HG03025 (cell line): ENCODE measurements around the gene LPIN1.

ENCODE experiments used
- ATAC-seq: cut with Tn5 transposase; IDR thresholded peaks from one replicate; pipeline ENCODE4 v1.9.1; 2021; ENCODE audit warnings: mild to moderate bottlenecking, moderate library complexity; ENCODE audit not compliant: unreplicated experiment, low FRiP score

The LPIN1 gene

DNA sequence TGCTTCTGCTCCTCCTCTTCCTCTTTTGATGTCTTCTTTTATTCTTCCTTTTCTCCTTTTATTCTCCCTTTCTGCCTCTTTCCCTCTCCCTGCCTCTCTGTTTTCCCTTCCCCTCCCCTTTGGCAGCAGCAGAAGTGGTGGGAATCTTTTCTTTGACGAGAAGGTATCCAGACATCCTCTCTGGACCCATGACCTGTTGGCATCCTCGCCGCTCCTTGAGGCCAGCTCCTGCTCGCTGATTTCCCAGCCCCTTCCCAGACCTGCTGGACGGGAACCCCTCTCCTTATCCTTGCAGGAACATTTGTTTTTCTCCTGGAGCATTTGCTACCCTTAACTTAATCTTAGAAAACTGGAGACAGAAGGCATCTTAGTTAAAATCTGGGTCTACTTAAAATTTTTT lies 130.5 kb downstream of the LPIN1 start:
- ATAC-seq: no peak
